Gastrocnemius medialis (tissue), 4 donors: ENCODE data around the gene PLSCR2. TPM values are rescaled to one million over a fixed set of nuclear protein-coding genes. Genes with fewer than 3 reads are reported as not detected.

Experiments used
- ATAC-seq, 2 donors: fragments of 150-250 bp; one replicate each; pipeline ENCODE4 v1.9.1; 2016
- DNase-seq, 2 donors: peaks; one replicate each; pipeline ENCODE4 v3.0.0-alpha.2; 2019
- H3K27ac ChIP-seq, 4 donors: fragments of 200-600 bp; sonication (generic); 1 replicate in 1 of 4; 2 replicates in 3 of 4; pipeline ENCODE4 v1.5.1; 2016 to 2018; ENCODE audit warnings: mild to moderate bottlenecking in 2 of 4, moderate library complexity in 1 of 4
- H3K27me3 ChIP-seq, 3 donors: fragments of 200-600 bp; sonication (generic) in 2 of 3; 1 replicate in 1 of 3; 2 replicates in 2 of 3; pipeline versions ENCODE4 v1.5.1 to v1.6.0; 2016 to 2019; ENCODE audit warnings: mild to moderate bottlenecking in 1 of 3, moderate library complexity in 1 of 3
- H3K36me3 ChIP-seq, 2 donors: fragments of 200-600 bp; sonication (generic) in 1 of 2; one replicate each; pipeline ENCODE4 v1.5.1; 2017 to 2018
- H3K4me1 ChIP-seq, 2 donors: fragments of 200-600 bp; sonication (generic) in 1 of 2; one replicate each; pipeline ENCODE4 v1.5.1; 2016 to 2017; ENCODE audit warnings: mild to moderate bottlenecking in 2 of 2
- H3K4me3 ChIP-seq, 4 donors: fragments of 200-600 bp; sonication (generic) in 3 of 4; 1 replicate in 1 of 4; 2 replicates in 3 of 4; pipeline ENCODE4 v1.5.1; 2016 to 2019; ENCODE audit warnings: mild to moderate bottlenecking in 2 of 4
- H3K9me3 ChIP-seq, 3 donors: fragments of 200-600 bp; sonication (generic) in 2 of 3; 1 replicate in 1 of 3; 2 replicates in 2 of 3; pipeline ENCODE4 v1.5.1; 2016 to 2019
- CTCF ChIP-seq, 5 experiments: fragments of 450-650 bp in 3 of 5; fragments of 200-600 bp in 2 of 5; sonication (generic) in 2 of 5; IDR thresholded peaks in 4 of 5; conservative IDR thresholded peaks in 1 of 5; 1 replicate in 4 of 5; 2 replicates in 1 of 5; pipeline ENCODE4 v1.5.1; 2016 to 2019; ENCODE audit warnings: antibody characterized with exemption in 5 of 5, mild to moderate bottlenecking in 3 of 5, moderate library complexity in 3 of 5
- POLR2A ChIP-seq, 2 donors: fragments of 450-650 bp; IDR thresholded peaks; one replicate each; pipeline ENCODE4 v1.6.1; 2017; ENCODE audit warnings: antibody characterized with exemption in 2 of 2, mild to moderate bottlenecking in 2 of 2, moderate library complexity in 2 of 2
- in situ Hi-C, 4 donors: fragments of 200-750 bp; cut with MboI; loops; one replicate each; pipeline versions ENCODE4 v1.15.0 to v1.8.0; 2017; ENCODE audit warnings: low sequenced_read_pairs in 4 of 4
- intact Hi-C: fragments of 100-400 bp; cut with DNase I; formaldehyde crosslinking; loops from one replicate; pipeline ENCODE4 v1.15.1; 2023; ENCODE audit warnings: low total_unique reads
- total RNA-seq, 4 donors: library from RNA; depleted of rRNA; stranded (reverse); fragments of >200 nt; gene quantifications; one replicate each; pipeline versions ENCODE4 v1.1.0 to v1.2.3, GENCODE V29; 2016

Gene PLSCR2
- total RNA-seq, 4 donors from 2014 or later: not detected

GRCh38 chr3:146507331-146508120 is 38.2 kb upstream of the PLSCR2 start:
- H3K27ac ChIP-seq: peak overlapping the region; percentile 43 to 63 (median 53)
- intact Hi-C loops (no loop called here), in situ Hi-C loops (no loop called here)
- TF ChIP-seq POLR2A (IDR thresholded peaks at IDR 0.05): no peak
- TF ChIP-seq CTCF (IDR thresholded peaks at IDR 0.05 in 4 of 5, conservative IDR thresholded peaks at IDR 0.05 in 1 of 5): no peak
- no peaks in the 10 kb centered on the region for H3K36me3 ChIP-seq
- no peaks in the 10 kb centered on the region for H3K9me3 ChIP-seq
- H3K27me3 ChIP-seq: no peaks in the 10 kb centered on the region
- ATAC-seq (no peak), DNase-seq (no peak)
- H3K4me1 ChIP-seq: peaks cover 0 to 7% of the 10 kb centered on the region in 2 donors
- no peak overlapping the region for H3K4me3 ChIP-seq

GRCh38 chr3:146505516-146505915 is 36.2 kb upstream of the PLSCR2 start:
- H3K36me3 ChIP-seq: no peaks in the 10 kb centered on the region
- in situ Hi-C loops: no loop called here
- no peak for TF ChIP-seq POLR2A (IDR thresholded peaks at IDR 0.05)
- H3K4me1 ChIP-seq: peaks cover 0 to 7% of the 10 kb centered on the region in 2 donors
- intact Hi-C loops: no loop called here
- no peak overlapping the region for H3K4me3 ChIP-seq
- no peaks in the 10 kb centered on the region for H3K9me3 ChIP-seq
- H3K27me3 ChIP-seq: no peaks in the 10 kb centered on the region
- DNase-seq (no peak), ATAC-seq (no peak)
- peak overlapping the region in 2 of 4 donors; percentile 3 to 69 for H3K27ac ChIP-seq

GRCh38 chr3:146504498-146505197 is 35.3 kb upstream of the PLSCR2 start:
- Histone ChIP-seq H3K36me3 (no peaks in the 10 kb centered on the region), H3K27me3 (no peaks in the 10 kb centered on the region), H3K27ac (peak overlapping the region in 1 of 4 donors; percentile 3), H3K4me3 (no peak overlapping the region), H3K4me1 (peaks cover 0 to 7% of the 10 kb centered on the region in 2 donors), H3K9me3 (no peaks in the 10 kb centered on the region)
- TF ChIP-seq POLR2A (IDR thresholded peaks at IDR 0.05) (no peak), CTCF (IDR thresholded peaks at IDR 0.05 in 4 of 5, conservative IDR thresholded peaks at IDR 0.05 in 1 of 5) (no peak)
- intact Hi-C loops: no loop called here
- in situ Hi-C loops: no loop called here
- ATAC-seq (no peak), DNase-seq (no peak)

- Histone ChIP-seq H3K4me3 (no peak overlapping the region), H3K27me3 (no peaks in the 10 kb centered on the region), H3K9me3 (no peaks in the 10 kb centered on the region), H3K36me3 (no peaks in the 10 kb centered on the region), H3K4me1 (peaks cover 0 to 7% of the 10 kb centered on the region in 2 donors), H3K27ac (no peak overlapping the region)
- no peak for TF ChIP-seq POLR2A (IDR thresholded peaks at IDR 0.05)
- no peak for TF ChIP-seq CTCF (IDR thresholded peaks at IDR 0.05 in 4 of 5, conservative IDR thresholded peaks at IDR 0.05 in 1 of 5)
- in situ Hi-C loops: no loop called here
- intact Hi-C loops: no loop called here
- no peak for DNase-seq
- no peak for ATAC-seq
Observed at GRCh38 chr3:146503461-146504202, 34.3 kb upstream of the PLSCR2 start.
